MM.1S (cell line): ENCODE data around the gene C1orf50.
"Not testable (repeated sequence)": the region's sequence is repeated elsewhere in the genome, so short reads cannot be mapped to it uniquely, and the experiment has no call there.

Source experiments
- DNase-seq: peaks from one replicate; pipeline ENCODE4 v3.0.0-alpha.2; 2015
- H2AFZ ChIP-seq: fragments of 300-600 bp; sonication (generic); 2 replicates; pipeline ENCODE4 v1.6.0; 2016; ENCODE audit warnings: antibody characterized with exemption, low read length
- H3F3A ChIP-seq: fragments of 300-600 bp; sonication (generic); 2 replicates; pipeline ENCODE4 v1.6.1; 2016; ENCODE audit warnings: mild to moderate bottlenecking, antibody characterized with exemption, low read length, moderate library complexity, mixed read lengths; ENCODE audit not compliant: insufficient read depth
- H3K27ac ChIP-seq: fragments of 300-600 bp; sonication (generic); 2 replicates; pipeline ENCODE4 v1.5.1; 2016; ENCODE audit warnings: mild to moderate bottlenecking, low read length
- H3K27me3 ChIP-seq: fragments of 300-600 bp; sonication (generic); replicated peaks from 2 replicates; pipeline ENCODE4 v1.6.0; 2016; ENCODE audit warnings: low read length; ENCODE audit not compliant: insufficient read depth
- H3K36me3 ChIP-seq: fragments of 300-600 bp; sonication (generic); replicated peaks from 2 replicates; pipeline ENCODE4 v1.6.1; 2016; ENCODE audit warnings: mild to moderate bottlenecking, low read length, mixed read lengths; ENCODE audit not compliant: insufficient read depth
- H3K4me1 ChIP-seq: fragments of 300-600 bp; sonication (generic); 2 replicates; pipeline ENCODE4 v1.6.1; 2016; ENCODE audit warnings: low read length, mixed read lengths
- H3K4me2 ChIP-seq: fragments of 300-600 bp; sonication (generic); 2 replicates; pipeline ENCODE4 v1.6.0; 2016; ENCODE audit warnings: low read depth, low read length
- H3K4me3 ChIP-seq: fragments of 300-600 bp; sonication (generic); 2 replicates; pipeline ENCODE4 v1.5.1; 2016; ENCODE audit warnings: low read length, mixed read lengths
- H3K79me2 ChIP-seq: fragments of 300-600 bp; sonication (generic); 2 replicates; pipeline ENCODE4 v1.6.1; 2016; ENCODE audit warnings: mixed run types, low read length, mixed read lengths
- H3K9ac ChIP-seq: fragments of 300-600 bp; sonication (generic); 2 replicates; pipeline ENCODE4 v1.6.1; 2016; ENCODE audit warnings: low read length, mixed read lengths
- H3K9me2 ChIP-seq: fragments of 300-600 bp; sonication (generic); replicated peaks from 2 replicates; pipeline ENCODE4 v1.6.1; 2016; ENCODE audit warnings: mild to moderate bottlenecking, low read length, mixed read lengths; ENCODE audit not compliant: insufficient read depth
- H3K9me3 ChIP-seq: fragments of 300-600 bp; sonication (generic); replicated peaks from 2 replicates; pipeline ENCODE4 v1.6.1; 2016; ENCODE audit warnings: mild to moderate bottlenecking, low read length, mixed read lengths; ENCODE audit not compliant: insufficient read depth
- H4K20me1 ChIP-seq: fragments of 300-600 bp; sonication (generic); 2 replicates; pipeline ENCODE4 v1.6.1; 2016; ENCODE audit warnings: mild to moderate bottlenecking, low read length, moderate library complexity, mixed read lengths; ENCODE audit not compliant: insufficient read depth
- CTCF ChIP-seq: fragments of 300-600 bp; sonication (generic); IDR thresholded peaks from 2 replicates; pipeline ENCODE4 v1.5.1; 2016; ENCODE audit warnings: antibody characterized with exemption, low read length, mixed read lengths
- EZH2 ChIP-seq: fragments of 300-600 bp; sonication (generic); optimal IDR thresholded peaks from 2 replicates; pipeline ENCODE3; 2017; ENCODE audit warnings: low read depth, mild to moderate bottlenecking, antibody characterized with exemption, low read length, mixed read lengths
- EZH2phosphoT487 ChIP-seq: fragments of 300-600 bp; sonication (generic); IDR thresholded peaks from 2 replicates; pipeline ENCODE4 v1.6.1; 2018; ENCODE audit warnings: antibody characterized with exemption, low read length

C1orf50 gene

GRCh38 chr1:42748461-42749410 is 18.3 kb upstream of the C1orf50 start:
- no peaks in the 10 kb centered on the region for H3K36me3 ChIP-seq
- H3F3A ChIP-seq: no peaks in the 10 kb centered on the region
- H3K9ac ChIP-seq: no peak overlapping the region
- H3K27me3 ChIP-seq: no peaks in the 10 kb centered on the region
- no peak overlapping the region for H3K4me2 ChIP-seq
- no peaks in the 10 kb centered on the region for H3K9me3 ChIP-seq
- no peaks in the 10 kb centered on the region for H3K79me2 ChIP-seq
- H3K9me2 ChIP-seq: no peaks in the 10 kb centered on the region
- no peaks in the 10 kb centered on the region for H4K20me1 ChIP-seq
- no peak overlapping the region for H3K27ac ChIP-seq
- H3K4me1 ChIP-seq: no peaks in the 10 kb centered on the region
- H3K4me3 ChIP-seq: no peak overlapping the region
- no peak overlapping the region for H2AFZ ChIP-seq
- TF ChIP-seq EZH2phosphoT487 (no peak), CTCF (no peak), EZH2 (no peak)
- DNase-seq: no peak

GRCh38 chr1:42750041-42750440 is 17.0 kb upstream of the C1orf50 start:
- Histone ChIP-seq H2AFZ (no peak overlapping the region), H4K20me1 (no peaks in the 10 kb centered on the region), H3F3A (no peaks in the 10 kb centered on the region), H3K9me2 (no peaks in the 10 kb centered on the region), H3K9ac (no peak overlapping the region), H3K4me3 (no peak overlapping the region), H3K36me3 (no peaks in the 10 kb centered on the region), H3K4me2 (no peak overlapping the region), H3K27ac (no peak overlapping the region), H3K27me3 (no peaks in the 10 kb centered on the region), H3K9me3 (no peaks in the 10 kb centered on the region), H3K79me2 (no peaks in the 10 kb centered on the region), H3K4me1 (no peaks in the 10 kb centered on the region)
- DNase-seq: no peak
- TF ChIP-seq EZH2phosphoT487 (no peak), CTCF (no peak), EZH2 (no peak)

GRCh38 chr1:42751511-42752070 is 15.5 kb upstream of the C1orf50 start:
- not testable (repeated sequence) for H3K9me3 ChIP-seq, H3K79me2 ChIP-seq, H3K4me2 ChIP-seq, DNase-seq, H3K27ac ChIP-seq, H4K20me1 ChIP-seq, H3F3A ChIP-seq, H3K36me3 ChIP-seq, H3K4me1 ChIP-seq, H2AFZ ChIP-seq, H3K4me3 ChIP-seq, H3K9me2 ChIP-seq, H3K27me3 ChIP-seq, H3K9ac ChIP-seq

- no peaks in the 10 kb centered on the region for H3F3A ChIP-seq
- no peak for DNase-seq
- no peak overlapping the region for H3K27ac ChIP-seq
- no peaks in the 10 kb centered on the region for H3K79me2 ChIP-seq
- no peaks in the 10 kb centered on the region for H4K20me1 ChIP-seq
- no peaks in the 10 kb centered on the region for H3K27me3 ChIP-seq
- no peak overlapping the region for H3K9ac ChIP-seq
- H3K9me3 ChIP-seq: no peaks in the 10 kb centered on the region
- H3K36me3 ChIP-seq: no peaks in the 10 kb centered on the region
- H3K4me2 ChIP-seq: no peak overlapping the region
- H3K4me3 ChIP-seq: no peak overlapping the region
- TF ChIP-seq EZH2phosphoT487: no peak
- no peak for TF ChIP-seq EZH2
- TF ChIP-seq CTCF: no peak
- no peaks in the 10 kb centered on the region for H3K4me1 ChIP-seq
- H3K9me2 ChIP-seq: no peaks in the 10 kb centered on the region
- H2AFZ ChIP-seq: no peak overlapping the region
Measured at GRCh38 chr1:42752284-42752683, 14.8 kb upstream of the C1orf50 start.
